Right lobe of liver (tissue), 6 donors: ENCODE data around the gene LAMTOR2. TPM values are rescaled to one million over a fixed set of nuclear protein-coding genes. Genes with fewer than 3 reads are reported as not detected.

Experiments
- ATAC-seq, 4 donors: fragments of 200-7000 bp; cut with Tn5 transposase; one replicate each; pipeline ENCODE4 v1.9.1; 2020; ENCODE audit warnings: mild to moderate bottlenecking in 4 of 4, moderate library complexity in 4 of 4
- DNase-seq, 3 donors: peaks; one replicate each; pipeline ENCODE4 v3.0.0-alpha.2; 2020
- H3K27ac ChIP-seq, 3 donors: fragments of 200-600 bp; one replicate each; pipeline ENCODE4 v1.8.0; 2022
- H3K27me3 ChIP-seq, 2 donors: fragments of 200-600 bp; one replicate each; pipeline ENCODE4 v1.8.0; 2022
- H3K36me3 ChIP-seq, 4 donors: fragments of 200-600 bp; sonication (generic) in 1 of 4; one replicate each; pipeline versions ENCODE4 v1.5.1 to v1.8.0; 2017 to 2022; ENCODE audit warnings: control low read depth in 1 of 4
- H3K4me1 ChIP-seq, 4 donors: fragments of 200-600 bp; sonication (generic) in 1 of 4; one replicate each; pipeline versions ENCODE4 v1.5.1 to v1.8.0; 2017 to 2022; ENCODE audit warnings: control low read depth in 1 of 4
- H3K4me3 ChIP-seq, 3 donors: fragments of 200-600 bp; one replicate each; pipeline ENCODE4 v1.8.0; 2022
- H3K9me3 ChIP-seq, 4 donors: fragments of 200-600 bp; sonication (generic) in 1 of 4; one replicate each; pipeline versions ENCODE4 v1.5.1 to v1.8.0; 2017 to 2022; ENCODE audit warnings: control low read depth in 1 of 4
- POLR2A ChIP-seq: fragments of 450-650 bp; IDR thresholded peaks from one replicate; pipeline ENCODE4 v1.6.1; 2017; ENCODE audit warnings: antibody characterized with exemption, mild to moderate bottlenecking
- WGBS: methylation state at CpG from one replicate; pipeline ENCODE4 v1.1.6; 2018; ENCODE audit warnings: low coverage, low lambda C conversion rate; ENCODE audit not compliant: insufficient coverage; ENCODE audit errors: missing lambda C conversion rate; 5-methylcytosine and 5-hydroxymethylcytosine counted together
- intact Hi-C, 2 donors: fragments of 100-400 bp; cut with DNase I; formaldehyde crosslinking; loops; one replicate each; pipeline versions ENCODE4 v1.11.2 to v1.14.1; 2022
- total RNA-seq, 6 experiments: library from RNA; depleted of rRNA in 2 of 6; stranded (reverse); fragments of >200 nt in 2 of 6; fragmentation: NEBNext Ultra II Directional in 3 of 6; extraction: Animal tissue kit (Norgen Biotek cat#: 25700) in 3 of 6; gene quantifications; one replicate each; pipeline versions ENCODE4 v1.1.0 to v1.2.4, GENCODE V29; 2016 to 2023
- TF ChIP-seq, protein P1 (sequence below), 4 donors: fragments of 200-600 bp in 3 of 4; fragments of 450-650 bp in 1 of 4; IDR thresholded peaks; one replicate each; pipeline versions ENCODE4 v1.5.1 to v1.8.0; 2016 to 2022; ENCODE audit warnings: antibody characterized with exemption in 4 of 4, mild to moderate bottlenecking in 2 of 4
- donor health status: DM: no; HTN: yes; CAD: no.
- donor health status: DM: no; HTN: no; CAD: no.
- donor health status: DM: no; HTN: no; CAD: no.
- donor health status: DM: no; HTN: yes; CAD: no.
- donor health status: DM: no; HTN: yes; CAD: no.

The LAMTOR2 gene
- total RNA-seq, 6 experiments from 2014 or later: 49.4 to 71.0 (median 60.3) TPM

DNA sequence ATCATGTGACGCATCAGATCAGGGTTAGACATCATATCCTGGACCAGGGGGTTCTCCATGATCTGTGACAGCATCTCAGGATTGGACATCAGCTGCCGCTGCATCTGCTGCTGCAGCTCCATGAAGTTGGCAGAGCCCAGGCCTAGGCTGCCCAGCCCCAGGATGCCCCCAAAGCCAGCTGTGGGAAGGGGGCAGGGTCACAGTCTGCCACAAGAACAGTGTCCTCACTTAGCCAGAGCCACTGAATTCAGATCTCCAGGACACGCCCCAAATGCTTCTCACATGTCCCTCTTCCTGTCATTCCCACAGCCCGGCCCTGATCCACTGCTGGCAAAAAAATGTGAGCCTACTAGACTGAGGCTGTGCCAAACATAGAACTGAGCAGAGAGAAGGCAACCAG lies 4.2 kb upstream of the LAMTOR2 start:
- no peaks in the 10 kb centered on the region for H3K27me3 ChIP-seq
- intact Hi-C loops: loop anchor here in 1 of 2 donors (10.0 kb wide), 1 partner anchor 46 kb away; no protein-coding TSS in a partner anchor
- peaks cover 0 to 2% (median 1%) of the 10 kb centered on the region in 4 donors for H3K4me1 ChIP-seq
- no peaks in the 10 kb centered on the region for H3K9me3 ChIP-seq
- no peak for ATAC-seq
- H3K36me3 ChIP-seq: peaks cover 0 to 18% (median 2%) of the 10 kb centered on the region in 4 donors
- H3K27ac ChIP-seq: no peak overlapping the region
- DNase-seq: no peak
- H3K4me3 ChIP-seq: no peak overlapping the region
- TF ChIP-seq POLR2A: no peak
- 77% methylated on average over 3 of the region's 4 CpGs for WGBS

DNA sequence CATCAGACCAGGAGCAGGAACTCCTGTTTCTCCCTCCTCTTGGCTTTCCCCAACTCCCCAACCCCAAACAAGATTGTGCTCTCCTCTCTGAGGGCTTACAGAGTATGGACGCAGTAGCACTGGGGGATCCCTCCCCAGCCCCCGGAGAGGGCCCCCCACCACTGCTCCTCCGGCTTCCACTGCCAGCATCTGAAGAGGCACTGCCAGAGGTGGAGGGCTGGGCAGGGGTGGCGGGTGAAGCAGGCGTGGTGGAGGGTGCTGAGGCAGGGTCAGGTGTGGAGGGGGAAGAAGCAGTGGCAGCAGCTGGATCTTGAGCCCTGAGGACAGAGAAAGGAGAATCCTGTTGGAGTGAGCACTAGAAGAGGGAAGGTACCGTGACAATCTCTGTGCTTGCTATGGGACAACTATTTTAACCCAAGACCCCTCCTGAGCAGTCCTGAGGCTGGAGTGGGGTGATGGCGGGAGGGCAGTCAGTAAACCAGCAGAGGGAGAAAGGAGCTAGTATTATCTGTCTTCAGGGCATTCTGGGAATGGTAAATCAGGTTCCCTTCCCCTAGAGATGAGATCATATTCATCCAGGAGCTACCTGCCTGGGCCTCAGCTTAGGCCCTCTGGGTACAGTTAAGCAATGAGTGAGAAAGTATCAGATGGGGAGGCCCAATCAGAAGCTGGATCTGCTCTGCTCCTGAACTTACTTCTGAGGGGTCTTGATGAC lies 3.4 kb upstream of the LAMTOR2 start:
- 92% methylated on average over 6 of the region's 7 CpGs for WGBS
- Histone ChIP-seq H3K4me1 (peaks cover 0 to 7% (median 2%) of the 10 kb centered on the region in 4 donors), H3K27me3 (no peaks in the 10 kb centered on the region), H3K4me3 (no peak overlapping the region), H3K36me3 (peaks cover 0 to 16% (median 2%) of the 10 kb centered on the region in 4 donors), H3K27ac (no peak overlapping the region), H3K9me3 (no peaks in the 10 kb centered on the region)
- ATAC-seq: no peak
- no peak for DNase-seq
- intact Hi-C loops: loop anchor here in 1 of 2 donors (10.0 kb wide), 1 partner anchor 46 kb away; no protein-coding TSS in a partner anchor
- TF ChIP-seq, protein P1, sequence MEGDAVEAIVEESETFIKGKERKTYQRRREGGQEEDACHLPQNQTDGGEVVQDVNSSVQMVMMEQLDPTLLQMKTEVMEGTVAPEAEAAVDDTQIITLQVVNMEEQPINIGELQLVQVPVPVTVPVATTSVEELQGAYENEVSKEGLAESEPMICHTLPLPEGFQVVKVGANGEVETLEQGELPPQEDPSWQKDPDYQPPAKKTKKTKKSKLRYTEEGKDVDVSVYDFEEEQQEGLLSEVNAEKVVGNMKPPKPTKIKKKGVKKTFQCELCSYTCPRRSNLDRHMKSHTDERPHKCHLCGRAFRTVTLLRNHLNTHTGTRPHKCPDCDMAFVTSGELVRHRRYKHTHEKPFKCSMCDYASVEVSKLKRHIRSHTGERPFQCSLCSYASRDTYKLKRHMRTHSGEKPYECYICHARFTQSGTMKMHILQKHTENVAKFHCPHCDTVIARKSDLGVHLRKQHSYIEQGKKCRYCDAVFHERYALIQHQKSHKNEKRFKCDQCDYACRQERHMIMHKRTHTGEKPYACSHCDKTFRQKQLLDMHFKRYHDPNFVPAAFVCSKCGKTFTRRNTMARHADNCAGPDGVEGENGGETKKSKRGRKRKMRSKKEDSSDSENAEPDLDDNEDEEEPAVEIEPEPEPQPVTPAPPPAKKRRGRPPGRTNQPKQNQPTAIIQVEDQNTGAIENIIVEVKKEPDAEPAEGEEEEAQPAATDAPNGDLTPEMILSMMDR (IDR thresholded peaks at IDR 0.05): no peak
- TF ChIP-seq POLR2A: no peak

DNA sequence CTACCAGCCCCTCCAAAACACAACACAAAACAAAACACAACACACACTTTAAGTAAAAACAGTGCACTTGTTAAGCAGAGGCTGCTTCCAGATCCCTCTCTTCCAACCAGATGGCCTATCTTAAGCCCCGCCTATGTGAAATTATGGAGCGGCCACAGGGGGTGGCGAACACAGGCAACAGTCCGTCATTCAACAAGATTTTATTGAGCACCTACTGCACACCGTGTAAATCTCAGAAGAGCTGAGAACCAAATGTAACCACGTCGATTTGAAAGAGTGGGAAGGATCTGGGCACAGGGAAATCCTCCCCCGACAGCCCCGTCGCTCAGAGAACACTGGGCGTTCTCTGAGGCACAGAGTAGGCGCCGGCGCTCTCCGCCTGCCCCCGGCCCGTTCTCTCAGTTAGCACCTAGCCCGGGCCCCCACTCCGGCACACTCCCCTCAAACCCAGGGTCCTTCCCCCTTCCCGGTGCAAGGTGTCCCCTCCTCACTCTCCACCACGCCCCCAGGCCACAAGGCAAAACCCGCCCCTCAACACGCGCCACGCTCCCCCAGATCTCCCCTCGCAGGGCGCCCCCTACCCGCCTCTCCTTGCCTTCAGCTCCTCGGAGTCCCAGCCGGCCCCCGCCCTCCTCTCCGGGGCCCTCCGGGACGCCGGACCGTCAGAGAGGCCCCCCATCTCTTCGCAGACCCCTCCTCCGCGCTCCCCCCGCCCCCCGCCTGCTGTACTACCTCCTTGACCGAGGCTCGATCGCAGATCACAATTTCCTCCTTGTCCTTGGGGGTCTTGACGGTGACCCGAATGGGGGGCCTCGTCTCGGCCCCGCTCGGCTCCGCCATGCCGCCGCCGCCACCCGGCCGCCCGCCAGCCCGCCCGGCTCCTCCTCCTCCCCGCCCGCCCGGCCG lies 1.5 kb upstream of the LAMTOR2 start:
- H3K36me3 ChIP-seq: peaks cover 0 to 6% (median 0%) of the 10 kb centered on the region in 4 donors
- peaks cover 0 to 7% (median 2%) of the 10 kb centered on the region in 4 donors for H3K4me1 ChIP-seq
- no peaks in the 10 kb centered on the region for H3K9me3 ChIP-seq
- TF ChIP-seq, protein P1 (IDR thresholded peaks at IDR 0.05): peak in 3 of 4 donors; percentile 3 to 12 (median 5)
- no peak for TF ChIP-seq POLR2A
- H3K4me3 ChIP-seq: peak overlapping the region; percentile 75 to 89 (median 76)
- DNase-seq: peak; percentile 67 to 74 (median 72)
- no peaks in the 10 kb centered on the region for H3K27me3 ChIP-seq
- peak overlapping the region in 1 of 3 donors; percentile 24 for H3K27ac ChIP-seq
- peak in 3 of 4 donors; percentile 2 to 30 (median 9) for ATAC-seq
- intact Hi-C loops: loop anchor here in 1 of 2 donors (10.0 kb wide), 1 partner anchor 48 kb away; no protein-coding TSS in a partner anchor
- WGBS: under 1% methylated on average over 36 of the region's 63 CpGs

DNA sequence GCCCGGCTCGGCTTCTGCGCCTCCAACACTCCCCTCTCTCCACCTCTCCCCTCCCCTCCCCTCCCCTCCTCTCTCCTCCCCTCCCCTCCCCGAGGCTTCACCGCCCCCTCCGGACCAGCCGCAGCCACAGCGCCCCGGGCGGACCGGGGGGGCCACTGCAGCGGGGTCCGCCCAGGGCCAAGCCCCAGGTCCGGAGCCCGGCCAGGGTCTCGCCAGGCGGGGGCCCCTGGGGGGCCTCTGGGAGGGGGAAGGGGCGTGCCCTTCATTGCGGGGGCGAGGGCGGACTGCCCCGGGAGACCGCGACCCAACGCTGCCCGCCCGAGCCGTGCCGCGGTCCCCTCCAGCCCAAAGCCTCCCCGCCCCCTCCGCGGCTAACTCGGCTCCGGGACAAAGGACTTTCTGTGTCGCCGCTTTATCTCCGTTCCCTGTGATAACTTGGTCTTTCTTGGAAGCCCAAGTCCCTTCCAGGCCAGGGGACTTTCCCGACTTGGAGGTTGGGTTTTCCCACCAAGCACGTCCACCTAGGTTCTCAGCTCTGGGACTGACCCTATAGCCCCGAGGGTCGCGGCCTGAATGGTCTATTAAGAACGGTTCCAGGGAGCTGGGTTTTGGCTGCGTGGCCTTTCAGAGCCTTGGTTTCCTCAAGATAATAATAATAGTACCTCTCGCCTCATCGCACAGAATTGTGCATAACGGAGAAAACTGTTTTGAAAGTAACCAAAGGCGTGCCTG lies 648 bp upstream of the LAMTOR2 start, which contains the start of gene UBQLN4:
Gene UBQLN4 (minus strand): TSS at position 31 of the 732 bp plus-strand sequence. CDS start 97 bp downstream, outside the sequence.
- TF ChIP-seq, protein P1 (IDR thresholded peaks at IDR 0.05): peak; percentile 50 to 61 (median 52)
- TF ChIP-seq POLR2A: no peak
- intact Hi-C loops: loop anchor here in 1 of 2 donors (10.0 kb wide), 1 partner anchor 49 kb away; no protein-coding TSS in a partner anchor
- peaks cover 0 to 7% (median 2%) of the 10 kb centered on the region in 4 donors for H3K4me1 ChIP-seq
- H3K27me3 ChIP-seq: no peaks in the 10 kb centered on the region
- peak within 1 kb of the TSS; percentile 75 to 100 (median 89) for H3K4me3 ChIP-seq
- H3K27ac ChIP-seq: peak within 1 kb of the TSS; percentile 79 to 88 (median 82)
- ATAC-seq (peak; percentile 75 to 87 (median 81)), DNase-seq (peak; percentile 92 to 94 (median 93))
- no peaks in the 10 kb centered on the region for H3K36me3 ChIP-seq
- H3K9me3 ChIP-seq: no peaks in the 10 kb centered on the region
- 0% methylated on average over 14 of the region's 49 CpGs for WGBS
